Myocyte (in vitro differentiated cells): ENCODE data around the gene RPAP2. TPM values are rescaled to one million over a fixed set of nuclear protein-coding genes. Genes with fewer than 3 reads are reported as not detected.
"Not testable (repeated sequence)": the region's sequence is repeated elsewhere in the genome, so short reads cannot be mapped to it uniquely, and the experiment has no call there.

Experiments
- DNase-seq: peaks from one replicate; pipeline ENCODE4 v3.0.0-alpha.2; 2012; ENCODE audit warnings: low read depth
- polyA plus RNA-seq: library from polyadenylated mRNA; unstranded; fragments of >200 nt; gene quantifications from one replicate; pipeline ENCODE4 v1.2.1, GENCODE V29; 2012; ENCODE audit warnings: missing spikeins
- total RNA-seq: library from RNA; depleted of rRNA; stranded (reverse); fragments of >200 nt; gene quantifications from 2 replicates; pipeline ENCODE4 v1.2.3, GENCODE V29; 2014

The RPAP2 gene
- 15.2 and 16.4 TPM in 2 replicates for total RNA-seq
- polyA plus RNA-seq: 6.2 TPM

- DNase-seq: peak; percentile 90
Observed at GRCh38 chr1:92298573-92299476, at the start of gene RPAP2, which contains the start of gene GLMN. TSS of gene RPAP2 (plus strand) at chr1:92299059. CDS start at chr1:92299074, 15 bp downstream. TSS of gene GLMN (minus strand) at chr1:92298987. CDS start at chr1:92297999, 988 bp downstream.

DNA sequence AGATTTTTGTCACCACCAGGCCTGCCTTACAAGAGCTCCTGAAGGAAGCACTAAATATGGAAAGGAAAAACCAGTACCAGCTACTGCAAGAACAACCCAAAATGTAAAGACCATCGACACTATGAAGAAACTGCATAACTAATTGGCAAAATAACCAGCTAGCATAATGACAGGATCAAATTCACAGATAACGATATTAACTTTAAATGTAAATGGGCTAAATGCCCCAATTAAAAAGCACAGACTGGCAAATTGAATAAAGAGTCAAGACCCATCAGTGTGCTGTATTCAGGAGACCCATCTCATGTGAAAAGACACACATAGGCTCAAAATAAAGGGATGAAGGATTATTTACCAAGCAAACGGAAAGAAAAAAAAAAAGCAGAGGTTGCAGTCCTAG, 44.1 kb upstream of the RPAP2 start:
- not testable (repeated sequence) for DNase-seq

- DNase-seq: no peak
Observed at GRCh38 chr1:92259350-92259749, 39.5 kb upstream of the RPAP2 start.

- no peak for DNase-seq
Observed at GRCh38 chr1:92262516-92262915, 36.3 kb upstream of the RPAP2 start.

- DNase-seq: no peak
Observed at GRCh38 chr1:92273039-92273438, 25.8 kb upstream of the RPAP2 start.

GRCh38 chr1:92274939-92275338, 23.9 kb upstream of the RPAP2 start:
- peak; percentile 7 for DNase-seq

DNA sequence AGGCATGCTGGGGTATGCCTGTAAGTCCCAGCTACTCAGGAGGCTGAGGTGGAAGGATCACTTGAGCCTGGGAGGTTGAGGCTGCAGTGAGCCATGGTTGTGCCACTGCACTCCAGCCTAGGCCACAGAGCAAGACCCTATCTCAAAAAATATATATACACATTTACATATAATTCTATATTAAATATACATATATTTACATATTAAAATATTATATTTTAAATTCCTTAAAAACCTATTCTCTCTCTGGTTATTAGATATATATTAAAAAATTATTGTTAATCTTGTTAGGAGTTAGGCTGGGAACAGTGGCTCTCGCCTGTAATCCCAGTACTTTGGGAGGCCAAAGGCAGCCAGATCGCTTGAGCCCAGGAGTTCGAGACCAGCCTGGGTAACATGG, 22.8 kb upstream of the RPAP2 start:
- DNase-seq: no peak

DNA sequence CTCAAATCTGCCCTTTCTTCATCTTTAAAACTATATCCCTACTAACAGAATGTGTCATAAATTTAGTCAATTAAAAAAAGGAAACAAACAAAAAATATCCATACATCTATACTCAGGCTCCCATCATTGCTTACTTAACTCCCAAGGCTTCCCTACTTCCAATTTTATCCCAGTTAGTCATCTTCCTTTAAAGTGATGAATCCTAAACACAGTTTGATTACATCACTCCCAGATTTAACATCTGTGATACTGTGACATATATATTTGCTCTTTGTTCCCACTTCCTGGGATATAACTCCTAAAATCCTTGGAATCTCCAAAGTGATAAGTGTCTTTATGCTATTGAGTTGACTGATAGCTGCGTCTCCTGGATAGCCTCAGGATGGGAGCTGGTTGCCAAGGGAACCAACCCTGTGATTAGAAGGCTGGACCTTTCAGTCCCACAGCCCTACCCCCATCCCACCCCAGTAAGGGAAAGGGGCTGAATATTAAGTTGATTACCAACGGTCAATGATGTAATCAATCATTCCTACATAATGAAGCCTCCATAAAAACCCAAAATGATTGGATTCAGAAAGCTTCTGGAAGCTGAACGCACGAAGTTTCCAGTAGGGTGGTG, 21.6 kb upstream of the RPAP2 start:
- DNase-seq: no peak

- DNase-seq: not testable (repeated sequence)
Observed at GRCh38 chr1:92279781-92280180, 19.1 kb upstream of the RPAP2 start.

DNA sequence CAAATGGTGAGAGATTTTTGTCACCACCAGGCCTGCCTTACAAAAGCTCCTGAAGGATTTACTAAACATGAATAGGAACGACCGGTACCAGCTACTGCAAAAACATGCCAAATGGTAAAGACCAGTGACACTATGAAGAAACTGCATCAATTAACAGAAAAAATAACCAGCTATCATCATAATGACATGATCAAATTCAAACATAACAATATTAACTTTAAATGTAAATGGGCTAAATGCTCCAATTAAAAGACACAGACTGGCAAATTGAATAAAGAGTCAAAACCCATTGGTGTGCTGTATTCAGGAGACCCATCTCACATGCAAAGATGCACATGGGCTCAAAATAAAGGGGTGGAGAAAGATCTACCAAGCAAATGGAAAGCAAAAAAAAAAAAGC, 17.4 kb upstream of the RPAP2 start:
- DNase-seq: not testable (repeated sequence)

GRCh38 chr1:92291372-92291999, 7.4 kb upstream of the RPAP2 start:
- DNase-seq: peak; percentile 67

GRCh38 chr1:92298213-92298572, 666 bp upstream of the RPAP2 start:
- DNase-seq: no peak

GRCh38 chr1:92299477-92300150, 755 bp downstream of the RPAP2 start:
- DNase-seq: peak; percentile 3

DNA sequence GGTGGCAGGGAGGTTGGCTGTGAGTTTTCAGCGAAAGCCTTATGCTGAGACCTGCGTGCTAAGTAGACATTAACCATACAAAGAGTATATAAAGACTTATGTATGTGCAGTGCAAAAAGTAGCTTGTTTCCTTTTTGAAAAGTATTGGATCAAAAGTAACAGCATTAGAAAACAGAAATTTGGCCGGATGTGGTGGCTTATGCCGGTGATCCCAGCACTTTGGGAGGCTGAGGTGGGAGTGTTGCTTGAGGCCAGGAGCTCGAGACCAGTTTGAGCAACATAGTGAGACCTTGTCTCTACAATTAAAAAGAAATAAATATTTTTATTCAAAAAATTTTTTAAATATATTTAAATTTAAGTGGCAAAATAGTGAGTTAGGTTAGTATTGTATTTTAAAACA, 2.2 kb downstream of the RPAP2 start:
- no peak for DNase-seq

DNA sequence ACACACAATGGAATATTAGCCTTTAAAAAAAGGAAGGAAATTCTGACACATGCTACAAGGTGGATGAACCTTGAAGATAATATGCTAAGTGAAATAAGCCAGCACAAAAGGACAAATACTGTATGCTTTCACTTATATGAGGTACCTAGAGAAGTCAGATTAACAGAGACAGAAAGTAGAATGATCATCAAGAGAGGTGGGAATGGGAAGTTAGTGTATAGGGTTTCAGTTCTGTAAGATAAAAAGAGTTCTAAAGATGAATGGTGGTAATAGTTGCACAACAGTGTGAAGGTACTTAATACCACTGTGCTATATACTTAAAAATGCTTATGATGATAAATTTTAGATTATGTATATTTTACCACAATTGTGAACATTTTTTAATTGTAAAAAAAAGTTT, 7.2 kb downstream of the RPAP2 start:
- no peak for DNase-seq

GRCh38 chr1:92307980-92308379, 9.1 kb downstream of the RPAP2 start:
- DNase-seq: no peak

GRCh38 chr1:92310185-92310597, 11.3 kb downstream of the RPAP2 start:
- DNase-seq: peak; percentile 26

DNA sequence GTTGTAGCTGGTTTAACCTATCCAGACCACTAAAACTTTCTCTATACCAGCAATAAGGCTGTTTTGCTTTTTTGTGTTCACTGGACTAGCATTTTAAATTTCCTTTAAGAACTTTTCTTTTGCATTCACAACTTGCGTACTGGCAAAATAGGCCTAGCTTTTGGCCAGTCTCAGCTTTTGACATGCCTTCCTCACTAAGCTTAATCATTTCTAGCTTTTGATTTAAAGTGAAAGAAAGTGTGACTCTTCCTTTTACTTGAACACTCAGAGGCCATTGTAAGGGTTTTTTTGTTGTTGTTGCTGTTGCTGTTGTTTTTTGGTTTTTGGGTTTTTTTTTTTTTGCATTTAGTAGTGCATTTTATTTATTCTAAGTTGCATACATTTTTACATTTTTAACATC, 15.2 kb downstream of the RPAP2 start:
- no peak for DNase-seq

DNA sequence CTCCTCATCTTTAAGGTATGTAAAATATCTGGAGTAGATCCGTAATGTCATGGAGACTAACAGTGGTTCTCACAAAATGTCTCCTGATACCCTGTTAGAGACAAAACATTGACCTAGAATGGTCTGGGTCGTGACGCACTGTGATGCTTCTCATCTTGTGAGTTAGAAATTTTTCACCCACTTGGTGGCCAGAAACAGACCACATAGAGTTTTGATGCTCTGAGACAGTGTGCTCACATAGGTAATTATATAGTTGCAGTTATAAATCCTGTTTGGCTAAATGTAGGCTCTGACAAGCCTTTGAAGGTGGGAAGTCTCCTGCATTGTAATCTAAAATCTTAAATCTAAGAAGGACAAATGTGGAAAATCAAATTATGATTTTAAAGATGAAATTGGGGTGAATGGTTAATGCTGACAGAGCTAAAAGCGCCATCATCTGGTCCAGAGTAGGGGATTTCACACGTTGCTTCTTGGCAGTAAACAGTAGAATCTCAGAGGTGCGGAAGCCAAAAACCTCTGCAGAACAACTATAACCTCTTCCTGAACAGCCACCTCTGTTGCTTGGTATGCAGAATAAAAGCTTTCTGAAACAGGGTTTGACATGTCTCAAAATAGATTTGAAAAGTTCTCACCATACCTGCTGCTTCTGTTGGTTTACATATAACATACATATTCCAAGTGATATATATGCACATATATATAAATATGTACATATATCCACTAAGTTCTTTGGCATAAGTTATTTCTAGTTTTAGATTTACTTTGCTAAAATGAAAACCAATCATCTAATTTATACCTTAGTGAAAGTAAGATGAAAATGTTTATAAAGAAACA, 17.1 kb downstream of the RPAP2 start:
- DNase-seq: no peak

GRCh38 chr1:92317836-92318493, 19.1 kb downstream of the RPAP2 start:
- DNase-seq: no peak
